PC-9 (cell line): ENCODE data around the gene OR10H1.

Experiments used
- CTCF ChIP-seq: fragments of 200-600 bp; sonication (generic); conservative IDR thresholded peaks from 2 replicates; pipeline ENCODE4 v1.6.1; 2017; ENCODE audit warnings: mixed run types, antibody characterized with exemption, mild to moderate bottlenecking, moderate library complexity
- EZH2 ChIP-seq: fragments of 200-600 bp; sonication (generic); IDR thresholded peaks from 2 replicates; pipeline ENCODE4 v1.8.0; 2017; ENCODE audit warnings: antibody characterized with exemption, low read depth

- TF ChIP-seq CTCF (peak; percentile 79), EZH2 (no peak)
These were observed 3.3 kb downstream of the OR10H1 start for GRCh38 chr19:15812060-15812722.
